Trophoblast cell (in vitro differentiated cells and primary cell): ENCODE results near the gene BARHL2.
A peak's percentile ranks its signal among the peaks of the same experiment; 100 is the strongest.

Experiments used
- DNase-seq, 2 donors: peaks; one replicate each; pipeline ENCODE4 v3.0.0-alpha.2; 2016
- H2AFZ ChIP-seq: 2 replicates; pipeline ENCODE4 v1.6.1; 2013; ENCODE audit warnings: low read length, moderate library complexity, mild to moderate bottlenecking; ENCODE audit not compliant: insufficient read depth, poor library complexity
- H2AK5ac ChIP-seq: 2 replicates; pipeline ENCODE4 v1.6.1; 2013; ENCODE audit warnings: mild to moderate bottlenecking, low read length
- H2BK120ac ChIP-seq: 2 replicates; pipeline ENCODE4 v1.6.1; 2013; ENCODE audit warnings: low read length, mild to moderate bottlenecking, moderate library complexity; ENCODE audit not compliant: insufficient read depth, poor library complexity
- H2BK12ac ChIP-seq: 2 replicates; pipeline ENCODE4 v1.6.1; 2013; ENCODE audit warnings: mild to moderate bottlenecking, low read length, moderate library complexity
- H2BK5ac ChIP-seq: 2 replicates; pipeline ENCODE4 v1.6.1; 2013; ENCODE audit warnings: low read length, low read depth, moderate library complexity, mild to moderate bottlenecking; ENCODE audit not compliant: poor library complexity
- H3K14ac ChIP-seq: 2 replicates; pipeline ENCODE4 v1.6.1; 2013; ENCODE audit warnings: mild to moderate bottlenecking, low read length
- H3K18ac ChIP-seq: 2 replicates; pipeline ENCODE4 v1.6.1; 2013; ENCODE audit warnings: mild to moderate bottlenecking, low read length
- H3K23ac ChIP-seq: 2 replicates; pipeline ENCODE4 v1.6.1; 2013; ENCODE audit warnings: low read length
- H3K27ac ChIP-seq: 2 replicates; pipeline ENCODE4 v1.5.1; 2013; ENCODE audit warnings: low read depth, mild to moderate bottlenecking, inconsistent platforms, low read length, moderate library complexity
- H3K27me3 ChIP-seq: 2 replicates; pipeline ENCODE4 v1.6.1; 2013; ENCODE audit warnings: inconsistent platforms, mild to moderate bottlenecking, low read length, moderate library complexity; ENCODE audit not compliant: insufficient read depth
- H3K36me3 ChIP-seq, 2 experiments: 1 replicate in 1 of 2; 2 replicates in 1 of 2; pipeline ENCODE4 v1.6.1; 2013; ENCODE audit warnings: low read length in 2 of 2, mild to moderate bottlenecking in 2 of 2, moderate library complexity in 1 of 2; ENCODE audit not compliant: insufficient read depth in 2 of 2, control insufficient read depth in 1 of 2
- H3K4ac ChIP-seq: 2 replicates; pipeline ENCODE4 v1.6.1; 2013; ENCODE audit warnings: low read depth, mild to moderate bottlenecking, low read length, moderate library complexity
- H3K4me1 ChIP-seq, 2 experiments: 1 replicate in 1 of 2; 2 replicates in 1 of 2; pipeline ENCODE4 v1.6.1; 2013; ENCODE audit warnings: low read length in 2 of 2, mild to moderate bottlenecking in 2 of 2, moderate library complexity in 1 of 2; ENCODE audit not compliant: insufficient read depth in 2 of 2, control insufficient read depth in 1 of 2
- H3K4me2 ChIP-seq: 2 replicates; pipeline ENCODE4 v1.6.1; 2013; ENCODE audit warnings: inconsistent platforms, mild to moderate bottlenecking, low read length, moderate library complexity
- H3K4me3 ChIP-seq: 2 replicates; pipeline ENCODE4 v1.5.1; 2013; ENCODE audit warnings: mild to moderate bottlenecking, low read depth, low read length, inconsistent platforms
- H3K79me1 ChIP-seq: one replicate; pipeline ENCODE4 v1.6.1; 2013; ENCODE audit warnings: low read length
- H3K79me2 ChIP-seq: 2 replicates; pipeline ENCODE4 v1.6.1; 2013; ENCODE audit warnings: low read length, mild to moderate bottlenecking; ENCODE audit not compliant: control insufficient read depth, insufficient read depth, poor library complexity
- H3K9ac ChIP-seq: 2 replicates; pipeline ENCODE4 v1.6.1; 2013; ENCODE audit warnings: mild to moderate bottlenecking, low read length
- H3K9me3 ChIP-seq: 2 replicates; pipeline ENCODE4 v1.6.1; 2013; ENCODE audit warnings: low read depth, mild to moderate bottlenecking, control low read depth, inconsistent platforms, low read length; ENCODE audit not compliant: insufficient read depth
- H4K12ac ChIP-seq: 2 replicates; pipeline ENCODE4 v1.6.1; 2013; ENCODE audit warnings: low read depth, mild to moderate bottlenecking, low read length, moderate library complexity
- H4K8ac ChIP-seq: 2 replicates; pipeline ENCODE4 v1.6.1; 2013; ENCODE audit warnings: low read depth, mild to moderate bottlenecking, low read length, moderate library complexity
- H4K91ac ChIP-seq: one replicate; pipeline ENCODE4 v1.6.1; 2013; ENCODE audit warnings: low read depth, mild to moderate bottlenecking, low read length, moderate library complexity
- WGBS: extraction: QIAGEN DNeasy Blood & Tissue Kit; methylation state at CpG from one replicate; pipeline ENCODE4 v1.1.7; 2013; ENCODE audit warnings: missing lambda C conversion rate; ENCODE audit not compliant: insufficient read length, insufficient coverage; ENCODE audit errors: extremely low coverage; 5-methylcytosine and 5-hydroxymethylcytosine counted together

Gene BARHL2

DNA sequence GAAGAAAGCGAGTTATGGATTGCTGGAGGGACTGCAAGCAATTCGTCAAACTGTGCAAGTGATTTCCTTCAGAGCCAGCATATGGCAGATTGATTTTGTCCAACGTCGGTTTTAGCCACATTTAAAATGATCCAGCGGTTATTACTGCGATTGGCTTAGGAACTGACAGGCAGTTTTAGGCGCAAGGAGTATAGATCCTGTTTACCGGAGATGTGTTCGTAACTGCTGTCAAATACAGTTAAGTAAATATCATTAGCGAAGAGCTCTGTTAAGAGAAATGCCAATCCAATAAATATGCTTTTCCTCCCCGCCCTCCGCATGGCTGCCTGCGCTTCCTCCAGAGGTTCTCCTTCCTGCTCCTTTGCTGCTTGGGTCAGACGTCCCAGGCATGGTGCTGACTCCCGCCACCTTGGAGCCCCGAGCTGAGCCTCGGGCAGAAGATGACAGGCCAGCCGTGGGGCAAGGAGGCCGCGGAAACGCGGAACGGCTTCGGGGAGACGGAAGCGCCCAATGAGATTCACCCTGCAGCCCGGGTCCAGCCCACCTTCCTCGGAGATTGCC lies 9.4 kb upstream of the BARHL2 start:
- no peaks in the 10 kb centered on the region for H3K36me3 ChIP-seq
- no peak for DNase-seq
- no peak overlapping the region for H2BK120ac ChIP-seq
- H3K4ac ChIP-seq, result no peak overlapping the region
- H3K4me1 ChIP-seq, result peaks cover 26 to 30% of the 10 kb centered on the region in 2 experiments
- no peak overlapping the region for H3K18ac ChIP-seq
- no peak overlapping the region for H4K12ac ChIP-seq
- no peak overlapping the region for H3K9ac ChIP-seq
- H3K4me3 ChIP-seq, result no peak overlapping the region
- H3K27ac ChIP-seq, result no peak overlapping the region
- H2AK5ac ChIP-seq, result no peak overlapping the region
- no peak overlapping the region for H4K91ac ChIP-seq
- H3K4me2 ChIP-seq, result peak overlapping the region; percentile 53
- H3K23ac ChIP-seq, result no peak overlapping the region
- H3K14ac ChIP-seq, result no peak overlapping the region
- no CpG with 5 or more reads among the region's 28 CpGs for WGBS
- peaks cover 85% of the 10 kb centered on the region for H3K27me3 ChIP-seq
- no peak overlapping the region for H4K8ac ChIP-seq
- H3K9me3 ChIP-seq, result peaks cover 2% of the 10 kb centered on the region
- H2AFZ ChIP-seq, result no peak overlapping the region
- no peaks in the 10 kb centered on the region for H3K79me2 ChIP-seq
- no peaks in the 10 kb centered on the region for H3K79me1 ChIP-seq
- H2BK5ac ChIP-seq, result no peak overlapping the region
- no peak overlapping the region for H2BK12ac ChIP-seq

GRCh38 chr1:90725657-90726424 lies 8.7 kb upstream of the BARHL2 start:
- H2AK5ac ChIP-seq, result no peak overlapping the region
- H3K27ac ChIP-seq, result no peak overlapping the region
- H2BK5ac ChIP-seq, result no peak overlapping the region
- no CpG with 5 or more reads among the region's 44 CpGs for WGBS
- H2BK12ac ChIP-seq, result no peak overlapping the region
- no peak overlapping the region for H3K18ac ChIP-seq
- H3K4ac ChIP-seq, result no peak overlapping the region
- peaks cover 84% of the 10 kb centered on the region for H3K27me3 ChIP-seq
- no peaks in the 10 kb centered on the region for H3K79me1 ChIP-seq
- H3K4me2 ChIP-seq, result peak overlapping the region; percentile 53
- H3K23ac ChIP-seq, result no peak overlapping the region
- no peak overlapping the region for H3K14ac ChIP-seq
- H3K9ac ChIP-seq, result no peak overlapping the region
- peaks cover 2% of the 10 kb centered on the region for H3K9me3 ChIP-seq
- no peak overlapping the region for H2AFZ ChIP-seq
- DNase-seq, result no peak
- H3K36me3 ChIP-seq, result no peaks in the 10 kb centered on the region
- H3K4me3 ChIP-seq, result no peak overlapping the region
- H3K4me1 ChIP-seq, result peaks cover 26 to 30% of the 10 kb centered on the region in 2 experiments
- no peaks in the 10 kb centered on the region for H3K79me2 ChIP-seq
- H4K12ac ChIP-seq, result no peak overlapping the region
- H4K8ac ChIP-seq, result no peak overlapping the region
- H4K91ac ChIP-seq, result no peak overlapping the region
- no peak overlapping the region for H2BK120ac ChIP-seq

DNA sequence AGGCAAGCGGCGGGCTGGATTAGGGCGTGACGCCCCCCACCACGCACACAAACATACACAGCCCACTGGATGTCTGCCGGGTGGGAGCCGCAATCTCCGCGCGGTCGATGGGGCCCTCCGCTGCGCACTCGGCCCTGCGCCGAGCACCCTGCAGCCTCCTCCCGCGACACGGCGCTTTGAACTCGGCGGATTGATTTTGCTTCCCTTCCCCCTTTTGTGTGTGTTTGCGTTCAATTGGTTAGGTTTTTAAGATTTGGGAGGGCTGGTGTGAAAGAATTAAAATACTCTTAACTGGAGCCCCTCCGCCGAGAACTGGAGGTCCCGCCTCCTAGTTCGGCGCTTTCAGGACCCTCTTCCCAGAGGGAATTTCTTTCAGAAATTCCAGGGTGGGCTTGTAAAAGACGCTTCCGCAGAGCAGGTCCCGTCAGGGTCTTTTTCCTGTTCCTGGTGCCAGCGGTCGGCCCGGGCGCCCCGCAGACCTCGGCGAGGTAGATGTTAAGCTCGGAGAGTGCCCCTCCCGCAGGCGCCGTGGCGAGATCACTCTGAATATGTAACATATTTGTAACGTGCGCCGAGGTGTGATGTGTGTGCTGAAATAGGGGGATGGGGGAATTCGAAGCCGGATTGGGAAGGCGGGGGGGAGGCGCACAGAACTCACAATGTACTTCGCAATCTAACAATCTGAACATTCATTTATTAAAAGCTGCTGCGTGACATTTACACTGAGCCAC lies 8.0 kb upstream of the BARHL2 start:
- Histone ChIP-seq H3K79me1 (no peaks in the 10 kb centered on the region), H3K27ac (no peak overlapping the region), H2BK5ac (no peak overlapping the region), H3K9ac (no peak overlapping the region), H3K27me3 (peaks cover 82% of the 10 kb centered on the region), H3K4me2 (peak overlapping the region; percentile 53), H2AFZ (no peak overlapping the region), H3K79me2 (no peaks in the 10 kb centered on the region), H3K23ac (no peak overlapping the region), H3K14ac (no peak overlapping the region), H3K18ac (no peak overlapping the region), H3K9me3 (peaks cover 2% of the 10 kb centered on the region), H4K91ac (no peak overlapping the region), H2AK5ac (no peak overlapping the region), H4K8ac (no peak overlapping the region), H4K12ac (no peak overlapping the region), H3K36me3 (no peaks in the 10 kb centered on the region), H2BK120ac (no peak overlapping the region), H3K4ac (no peak overlapping the region), H3K4me3 (no peak overlapping the region), H2BK12ac (no peak overlapping the region), H3K4me1 (peaks cover 22 to 26% of the 10 kb centered on the region in 2 experiments)
- WGBS, result no CpG with 5 or more reads among the region's 52 CpGs
- no peak for DNase-seq

- H3K4me3 ChIP-seq, result no peak overlapping the region
- H3K36me3 ChIP-seq, result no peaks in the 10 kb centered on the region
- DNase-seq, result no peak
- no peak overlapping the region for H3K27ac ChIP-seq
- no peak overlapping the region for H4K12ac ChIP-seq
- H3K79me1 ChIP-seq, result no peaks in the 10 kb centered on the region
- no peak overlapping the region for H2BK120ac ChIP-seq
- H2AFZ ChIP-seq, result no peak overlapping the region
- peaks cover 2% of the 10 kb centered on the region for H3K9me3 ChIP-seq
- no peak overlapping the region for H3K18ac ChIP-seq
- peaks cover 24 to 28% of the 10 kb centered on the region in 2 experiments for H3K4me1 ChIP-seq
- no CpG with 5 or more reads among the region's 19 CpGs for WGBS
- H3K27me3 ChIP-seq, result peaks cover 82% of the 10 kb centered on the region
- no peak overlapping the region for H2BK5ac ChIP-seq
- H3K23ac ChIP-seq, result peak overlapping the region; percentile 33
- no peak overlapping the region for H2AK5ac ChIP-seq
- no peak overlapping the region for H4K91ac ChIP-seq
- H2BK12ac ChIP-seq, result no peak overlapping the region
- H3K79me2 ChIP-seq, result no peaks in the 10 kb centered on the region
- no peak overlapping the region for H3K14ac ChIP-seq
- H4K8ac ChIP-seq, result no peak overlapping the region
- no peak overlapping the region for H3K4me2 ChIP-seq
- H3K4ac ChIP-seq, result no peak overlapping the region
- no peak overlapping the region for H3K9ac ChIP-seq
These were observed 7.3 kb upstream of the BARHL2 start for GRCh38 chr1:90724361-90724760.
